Right lung (tissue), 5 donors: ENCODE results near the gene BNIP1. TPM values are rescaled to one million over a fixed set of nuclear protein-coding genes. Genes with fewer than 3 reads are reported as not detected.

Experiments used
- DNase-seq, 2 donors: peaks; one replicate each; pipeline ENCODE4 v3.0.0-alpha.2; 2013
- polyA plus RNA-seq, 5 donors: library from polyadenylated mRNA; unstranded; fragments of 120-200 nt; gene quantifications; one replicate each; pipeline versions ENCODE4 v1.2.1 to v1.2.3, GENCODE V29; 2013; ENCODE audit warnings: inconsistent platforms in 1 of 5, low replicate concordance in 1 of 5; ENCODE audit not compliant: insufficient read length in 5 of 5, insufficient read depth in 1 of 5

Gene BNIP1
- polyA plus RNA-seq, 5 donors = 11.5 to 16.1 (median 14.6) TPM

DNA sequence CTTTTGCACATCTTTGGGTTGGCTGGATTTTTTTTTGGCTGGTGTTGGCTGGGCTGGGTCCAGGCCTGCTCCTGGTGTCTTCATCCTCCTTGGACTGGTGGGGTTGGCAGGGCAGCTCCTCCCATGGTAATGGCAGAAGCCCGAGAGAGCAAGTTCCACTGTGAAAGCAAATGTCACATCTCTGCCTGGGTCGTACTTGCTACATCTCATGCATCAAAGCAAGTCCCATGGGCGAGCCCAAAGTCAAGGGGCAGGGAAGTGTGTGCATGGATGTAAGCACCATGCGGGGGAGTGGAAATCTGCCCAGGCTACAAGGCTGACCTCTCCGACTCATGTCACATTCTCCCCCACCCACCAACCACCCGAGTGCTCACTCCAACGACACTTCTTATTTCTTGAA lies 64.0 kb downstream of the BNIP1 start:
- no peak for DNase-seq

DNA sequence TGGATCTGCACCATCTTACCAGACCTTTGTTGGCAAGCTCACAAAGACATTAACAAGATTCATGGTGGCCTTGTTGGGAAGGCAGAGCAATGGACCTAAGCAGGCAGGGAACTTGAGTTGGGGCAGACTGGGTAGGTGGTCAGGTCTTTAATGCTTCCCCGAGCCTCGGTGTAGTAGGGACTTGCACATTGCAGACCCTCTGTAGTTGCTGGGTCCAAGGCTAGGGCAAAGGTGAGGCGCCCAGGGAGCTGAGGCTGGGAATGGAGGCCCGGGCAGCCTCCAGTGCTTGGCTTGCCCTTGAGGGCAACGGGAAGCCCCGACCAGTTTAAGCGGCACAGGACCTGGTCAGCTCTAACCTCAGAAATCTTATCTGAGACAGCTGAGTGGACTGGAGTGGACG lies 66.5 kb downstream of the BNIP1 start:
- no peak for DNase-seq

DNA sequence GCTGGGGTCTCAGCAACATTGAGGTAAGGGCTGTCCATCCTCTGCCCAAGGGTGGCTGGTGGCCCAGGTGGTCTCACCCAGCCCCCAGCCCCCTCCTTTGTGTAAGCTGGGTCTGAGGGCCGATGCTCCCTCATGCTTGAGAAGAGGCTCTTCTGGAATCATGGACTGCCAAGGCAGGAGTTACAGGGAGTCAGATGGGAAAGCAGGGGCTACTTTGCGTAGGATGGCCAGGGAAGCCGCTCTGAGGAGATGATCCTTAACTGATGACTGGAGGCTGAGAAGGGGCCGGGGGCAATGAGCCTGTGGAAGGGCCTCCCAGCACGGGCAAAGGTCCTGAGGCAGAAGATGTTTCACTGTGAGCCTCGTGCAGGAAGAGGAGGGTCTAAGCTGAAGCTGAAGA lies 67.0 kb downstream of the BNIP1 start:
- DNase-seq = no peak

DNA sequence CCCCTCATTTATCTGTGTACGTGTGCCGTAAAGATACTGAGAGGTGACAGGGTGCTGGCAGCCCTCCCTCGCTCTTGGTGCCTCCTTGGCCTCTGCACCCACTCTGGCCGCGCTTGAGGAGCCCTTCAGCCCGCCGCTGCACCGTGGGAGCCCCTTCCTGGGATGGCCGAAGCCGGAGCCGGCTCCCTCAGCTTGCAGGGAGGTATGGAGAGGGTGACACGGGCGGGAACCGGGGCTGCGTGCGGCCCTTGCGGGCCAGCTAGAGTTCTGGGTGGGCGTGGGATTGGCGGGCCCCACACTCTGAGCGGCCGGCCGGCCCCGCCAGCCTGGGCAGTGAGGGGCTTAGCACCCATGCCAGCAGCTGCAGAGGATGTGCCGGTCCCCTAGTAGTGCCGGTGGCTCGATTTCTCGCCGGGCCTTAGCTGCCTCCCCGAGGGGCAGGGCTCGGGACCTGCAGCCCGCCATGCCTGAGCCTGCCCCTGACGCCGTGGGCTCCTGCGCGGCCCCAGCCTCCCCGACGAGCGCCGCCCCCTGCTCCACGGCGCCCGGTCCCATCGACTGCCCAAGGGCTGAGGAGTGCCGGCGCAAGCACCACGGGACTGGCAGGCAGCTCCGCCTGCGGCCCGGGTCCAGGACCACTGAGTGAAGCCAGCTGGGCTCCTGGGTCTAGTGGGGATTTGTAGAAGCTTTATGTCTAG lies 69.1 kb downstream of the BNIP1 start:
- DNase-seq = no peak

Other genes with a start within 250 kb of the BNIP1 start
- gene RPL26L1, start 185.1 kb upstream of the BNIP1 start, polyA plus RNA-seq = 10 to 100 TPM; 42.0 to 51.9 (median 46.7) TPM
- gene ATP6V0E1, start 160.8 kb upstream of the BNIP1 start, polyA plus RNA-seq = 100 to 1,000 TPM; 153 to 164 (median 159) TPM
- 10 to 100 TPM in 4 of 5 donors, 1 to 10 TPM in 1; 9.3 to 21.6 (median 18.9) TPM for gene CREBRF, start 88.2 kb upstream of the BNIP1 start, polyA plus RNA-seq
- gene NKX2-5, start 90.7 kb downstream of the BNIP1 start, polyA plus RNA-seq = not detected
- 1 to 10 TPM; 3.1 to 7.0 (median 5.0) TPM for gene STC2, start 183.9 kb downstream of the BNIP1 start, polyA plus RNA-seq